ENCODE results near the gene TRMT61A.

TRMT61A gene

GRCh38 chr14:103555559-103556337, 26.8 kb downstream of the TRMT61A start:
- H3K27ac ChIP-seq (ENCODE audit: low read length): no peak overlapping the region
- H3K4me1 ChIP-seq (ENCODE audit: control insufficient read depth in 1 of 2, insufficient read depth in 2 of 2, low read length in 2 of 2): peaks cover 3 to 41% of the 10 kb centered on the region in 2 donors
- no peaks in the 10 kb centered on the region for H3K9me3 ChIP-seq (ENCODE audit: control insufficient read depth in 1 of 2, low read length in 2 of 2)
- peaks cover 22 to 24% of the 10 kb centered on the region in 2 donors for H3K36me3 ChIP-seq (ENCODE audit: control insufficient read depth in 1 of 2, insufficient read depth in 2 of 2, low read length in 2 of 2)
- H3K27me3 ChIP-seq (ENCODE audit: low read depth, low read length): no peaks in the 10 kb centered on the region
- no peak overlapping the region for H3K4me3 ChIP-seq (ENCODE audit: low read depth in 1 of 2, low read length in 2 of 2)

GRCh38 chr14:103556946-103557758, 28.2 kb downstream of the TRMT61A start:
- peaks cover 12 to 41% of the 10 kb centered on the region in 2 donors for H3K4me1 ChIP-seq (ENCODE audit: control insufficient read depth in 1 of 2, insufficient read depth in 2 of 2, low read length in 2 of 2)
- H3K36me3 ChIP-seq (ENCODE audit: control insufficient read depth in 1 of 2, insufficient read depth in 2 of 2, low read length in 2 of 2): peaks cover 22 to 24% of the 10 kb centered on the region in 2 donors
- no peaks in the 10 kb centered on the region for H3K9me3 ChIP-seq (ENCODE audit: control insufficient read depth in 1 of 2, low read length in 2 of 2)
- peak overlapping the region; percentile 7 for H3K27ac ChIP-seq (ENCODE audit: low read length)
- no peak overlapping the region for H3K4me3 ChIP-seq (ENCODE audit: low read depth in 1 of 2, low read length in 2 of 2)
- no peaks in the 10 kb centered on the region for H3K27me3 ChIP-seq (ENCODE audit: low read depth, low read length)

- Histone ChIP-seq H3K27ac (ENCODE audit: low read length) (peak overlapping the region; percentile 65), H3K4me1 (ENCODE audit: control insufficient read depth in 1 of 2, insufficient read depth in 2 of 2, low read length in 2 of 2) (peaks cover 12 to 39% of the 10 kb centered on the region in 2 donors), H3K4me3 (ENCODE audit: low read depth in 1 of 2, low read length in 2 of 2) (no peak overlapping the region)
These were observed 29.3 kb downstream of the TRMT61A start for GRCh38 chr14:103558071-103558882.

GRCh38 chr14:103559766-103560165, 30.8 kb downstream of the TRMT61A start:
- no peak overlapping the region for H3K27ac ChIP-seq (ENCODE audit: low read length)
- peaks cover 12 to 51% of the 10 kb centered on the region in 2 donors for H3K4me1 ChIP-seq (ENCODE audit: control insufficient read depth in 1 of 2, insufficient read depth in 2 of 2, low read length in 2 of 2)
- H3K36me3 ChIP-seq (ENCODE audit: control insufficient read depth in 1 of 2, insufficient read depth in 2 of 2, low read length in 2 of 2): peaks cover 24% of the 10 kb centered on the region in 2 donors
- no peaks in the 10 kb centered on the region for H3K27me3 ChIP-seq (ENCODE audit: low read depth, low read length)
- no peaks in the 10 kb centered on the region for H3K9me3 ChIP-seq (ENCODE audit: control insufficient read depth in 1 of 2, low read length in 2 of 2)
- H3K4me3 ChIP-seq (ENCODE audit: low read depth in 1 of 2, low read length in 2 of 2): no peak overlapping the region

More at GRCh38 chr14:103558071-103558882, 29.3 kb downstream of the TRMT61A start:
- Histone ChIP-seq H3K9me3 (ENCODE audit: control insufficient read depth in 1 of 2, low read length in 2 of 2) (no peaks in the 10 kb centered on the region), H3K36me3 (ENCODE audit: control insufficient read depth in 1 of 2, insufficient read depth in 2 of 2, low read length in 2 of 2) (peaks cover 24% of the 10 kb centered on the region in 2 donors), H3K27me3 (ENCODE audit: low read depth, low read length) (no peaks in the 10 kb centered on the region)

- H3K9me3 ChIP-seq (ENCODE audit: control insufficient read depth in 1 of 2, low read length in 2 of 2): no peaks in the 10 kb centered on the region
- no peaks in the 10 kb centered on the region for H3K27me3 ChIP-seq (ENCODE audit: low read depth, low read length)
- peak overlapping the region; percentile 88 to 98 for H3K4me3 ChIP-seq (ENCODE audit: low read depth in 1 of 2, low read length in 2 of 2)
- H3K4me1 ChIP-seq (ENCODE audit: control insufficient read depth in 1 of 2, insufficient read depth in 2 of 2, low read length in 2 of 2): peaks cover 12 to 50% of the 10 kb centered on the region in 2 donors
- peaks cover 24% of the 10 kb centered on the region in 2 donors for H3K36me3 ChIP-seq (ENCODE audit: control insufficient read depth in 1 of 2, insufficient read depth in 2 of 2, low read length in 2 of 2)
- H3K27ac ChIP-seq (ENCODE audit: low read length): no peak overlapping the region
These were observed 31.7 kb downstream of the TRMT61A start for GRCh38 chr14:103560691-103561090.

GRCh38 chr14:103561381-103562178, 32.6 kb downstream of the TRMT61A start:
- peaks cover 12 to 46% of the 10 kb centered on the region in 2 donors for H3K4me1 ChIP-seq (ENCODE audit: control insufficient read depth in 1 of 2, insufficient read depth in 2 of 2, low read length in 2 of 2)
- peaks cover 24% of the 10 kb centered on the region in 2 donors for H3K36me3 ChIP-seq (ENCODE audit: control insufficient read depth in 1 of 2, insufficient read depth in 2 of 2, low read length in 2 of 2)
- H3K9me3 ChIP-seq (ENCODE audit: control insufficient read depth in 1 of 2, low read length in 2 of 2): no peaks in the 10 kb centered on the region
- H3K27ac ChIP-seq (ENCODE audit: low read length): peak overlapping the region; percentile 82
- H3K27me3 ChIP-seq (ENCODE audit: low read depth, low read length): no peaks in the 10 kb centered on the region
- peak overlapping the region; percentile 88 to 98 for H3K4me3 ChIP-seq (ENCODE audit: low read depth in 1 of 2, low read length in 2 of 2)

- Histone ChIP-seq H3K9me3 (ENCODE audit: control insufficient read depth in 1 of 2, low read length in 2 of 2) (no peaks in the 10 kb centered on the region), H3K36me3 (ENCODE audit: control insufficient read depth in 1 of 2, insufficient read depth in 2 of 2, low read length in 2 of 2) (peaks cover 24% of the 10 kb centered on the region in 2 donors), H3K27ac (ENCODE audit: low read length) (peak overlapping the region; percentile 82), H3K27me3 (ENCODE audit: low read depth, low read length) (no peaks in the 10 kb centered on the region), H3K4me3 (ENCODE audit: low read depth in 1 of 2, low read length in 2 of 2) (peak overlapping the region; percentile 88 to 98), H3K4me1 (ENCODE audit: control insufficient read depth in 1 of 2, insufficient read depth in 2 of 2, low read length in 2 of 2) (peaks cover 12 to 43% of the 10 kb centered on the region in 2 donors)
These were observed 33.1 kb downstream of the TRMT61A start for GRCh38 chr14:103562179-103562428.

GRCh38 chr14:103562429-103563225, 33.6 kb downstream of the TRMT61A start, which contains the start of the genes BAG5 and COA8:
Gene BAG5, minus strand, starts transcription at chr14:103562657. Its CDS starts 1,493 bp downstream, at chr14:103561164.
Gene COA8, plus strand, starts transcription at chr14:103562960. Its CDS starts 42 bp downstream, at chr14:103563002.
- peaks cover 12 to 43% of the 10 kb centered on the region in 2 donors for H3K4me1 ChIP-seq (ENCODE audit: control insufficient read depth in 1 of 2, insufficient read depth in 2 of 2, low read length in 2 of 2)
- H3K27me3 ChIP-seq (ENCODE audit: low read depth, low read length): no peaks in the 10 kb centered on the region
- H3K27ac ChIP-seq (ENCODE audit: low read length): peak within 1 kb of the TSS; percentile 82
- no peaks in the 10 kb centered on the region for H3K9me3 ChIP-seq (ENCODE audit: control insufficient read depth in 1 of 2, low read length in 2 of 2)
- peak within 1 kb of the TSS; percentile 88 to 98 for H3K4me3 ChIP-seq (ENCODE audit: low read depth in 1 of 2, low read length in 2 of 2)
- peaks cover 24% of the 10 kb centered on the region in 2 donors for H3K36me3 ChIP-seq (ENCODE audit: control insufficient read depth in 1 of 2, insufficient read depth in 2 of 2, low read length in 2 of 2)

- Histone ChIP-seq H3K4me3 (ENCODE audit: low read depth in 1 of 2, low read length in 2 of 2) (peak overlapping the region; percentile 77 to 98), H3K4me1 (ENCODE audit: control insufficient read depth in 1 of 2, insufficient read depth in 2 of 2, low read length in 2 of 2) (peaks cover 12 to 43% of the 10 kb centered on the region in 2 donors), H3K9me3 (ENCODE audit: control insufficient read depth in 1 of 2, low read length in 2 of 2) (no peaks in the 10 kb centered on the region), H3K27ac (ENCODE audit: low read length) (peak overlapping the region; percentile 13), H3K27me3 (ENCODE audit: low read depth, low read length) (no peaks in the 10 kb centered on the region), H3K36me3 (ENCODE audit: control insufficient read depth in 1 of 2, insufficient read depth in 2 of 2, low read length in 2 of 2) (peaks cover 23 to 24% of the 10 kb centered on the region in 2 donors)
These were observed 34.2 kb downstream of the TRMT61A start for GRCh38 chr14:103563226-103563620.
